ENCODE data around the gene ZMAT5. TPM values are rescaled to one million over a fixed set of nuclear protein-coding genes. Genes with fewer than 3 reads are reported as not detected.

Gene ZMAT5
- polyA plus RNA-seq, 1 donor (not counting 4 experiments of a cell fraction or from before 2014, with no cell fraction given): 11.1 TPM

GRCh38 chr22:29719899-29720645, 46.7 kb downstream of the ZMAT5 start, which contains the start of gene CABP7:
CABP7 (plus strand) TSS chr22:29720003; CDS start chr22:29720425, 422 bp downstream.
- no peaks in the 10 kb centered on the region for H3K9me3 ChIP-seq (ENCODE audit: control insufficient read depth, low read depth, low read length)
- no peak for FAIRE-seq
- H3K36me3 ChIP-seq (ENCODE audit: control insufficient read depth in 2 of 2, extremely low read depth in 1 of 2, insufficient read depth in 2 of 2, low read length in 2 of 2): no peaks in the 10 kb centered on the region
- peak; percentile 63 for TF ChIP-seq EZH2 (IDR thresholded peaks at IDR 0.05; ENCODE audit: low read length)
- no peak for TF ChIP-seq CTCF (optimal IDR thresholded peaks at IDR 0.05 in 1 of 3, IDR thresholded peaks at IDR 0.05 in 1 of 3, conservative IDR thresholded peaks at IDR 0.05 in 1 of 3; ENCODE audit: extremely low read depth in 1 of 3, insufficient read depth in 2 of 3, low read length in 3 of 3)
- peaks cover 50% of the 10 kb centered on the region for H3K27me3 ChIP-seq (ENCODE audit: control insufficient read depth, extremely low read depth, insufficient read depth, low read length)
- H3K9me1 ChIP-seq (ENCODE audit: control insufficient read depth, extremely low read depth, insufficient read depth, low read length): no peaks in the 10 kb centered on the region
- H3K4me2 ChIP-seq (ENCODE audit: control insufficient read depth, extremely low read depth, insufficient read depth, low read depth, low read length): no peak within 1 kb of the TSS
- H3K9ac ChIP-seq (ENCODE audit: control insufficient read depth, extremely low read depth, insufficient read depth, low read length): no peak within 1 kb of the TSS
- H3K79me2 ChIP-seq (ENCODE audit: control insufficient read depth, insufficient read depth, low read length): no peaks in the 10 kb centered on the region
- H2AFZ ChIP-seq (ENCODE audit: control insufficient read depth, low read length): no peak within 1 kb of the TSS
- H3K4me1 ChIP-seq (ENCODE audit: control insufficient read depth, extremely low read depth, insufficient read depth, low read length): peaks cover 11% of the 10 kb centered on the region
- dilution Hi-C loops (cut with MboI; ENCODE audit: extremely low pct_ligation_motif_present, low sequenced_read_pairs): no loop called here
- no peak within 1 kb of the TSS for H3K4me3 ChIP-seq (ENCODE audit: control insufficient read depth in 2 of 3, extremely low read depth in 1 of 3, insufficient read depth in 2 of 3, low read depth in 1 of 3, low read length in 3 of 3)
- peaks cover 3% of the 10 kb centered on the region for H4K20me1 ChIP-seq (ENCODE audit: control insufficient read depth, extremely low read depth, insufficient read depth, low read length)
- DNase-seq (ENCODE audit: low read depth, low spot score): no peak
- no peak within 1 kb of the TSS for H3K27ac ChIP-seq (ENCODE audit: control insufficient read depth, insufficient read depth, low read length)

GRCh38 chr22:29718949-29719898, 47.6 kb downstream of the ZMAT5 start:
- Histone ChIP-seq H2AFZ (ENCODE audit: control insufficient read depth, low read length) (no peak overlapping the region), H3K4me2 (ENCODE audit: control insufficient read depth, extremely low read depth, insufficient read depth, low read depth, low read length) (no peak overlapping the region), H3K9me1 (ENCODE audit: control insufficient read depth, extremely low read depth, insufficient read depth, low read length) (no peaks in the 10 kb centered on the region), H3K27me3 (ENCODE audit: control insufficient read depth, extremely low read depth, insufficient read depth, low read length) (peaks cover 52% of the 10 kb centered on the region), H3K79me2 (ENCODE audit: control insufficient read depth, insufficient read depth, low read length) (no peaks in the 10 kb centered on the region), H3K9ac (ENCODE audit: control insufficient read depth, extremely low read depth, insufficient read depth, low read length) (no peak overlapping the region), H3K9me3 (ENCODE audit: control insufficient read depth, low read depth, low read length) (no peaks in the 10 kb centered on the region), H4K20me1 (ENCODE audit: control insufficient read depth, extremely low read depth, insufficient read depth, low read length) (peaks cover 5% of the 10 kb centered on the region), H3K36me3 (ENCODE audit: control insufficient read depth in 2 of 2, extremely low read depth in 1 of 2, insufficient read depth in 2 of 2, low read length in 2 of 2) (no peaks in the 10 kb centered on the region), H3K27ac (ENCODE audit: control insufficient read depth, insufficient read depth, low read length) (no peak overlapping the region), H3K4me3 (ENCODE audit: control insufficient read depth in 2 of 3, extremely low read depth in 1 of 3, insufficient read depth in 2 of 3, low read depth in 1 of 3, low read length in 3 of 3) (no peak overlapping the region), H3K4me1 (ENCODE audit: control insufficient read depth, extremely low read depth, insufficient read depth, low read length) (peaks cover 11% of the 10 kb centered on the region)
- dilution Hi-C loops (cut with MboI; ENCODE audit: extremely low pct_ligation_motif_present, low sequenced_read_pairs): no loop called here
- FAIRE-seq (no peak), DNase-seq (ENCODE audit: low read depth, low spot score) (no peak)
- no peak for TF ChIP-seq CTCF (optimal IDR thresholded peaks at IDR 0.05 in 1 of 3, IDR thresholded peaks at IDR 0.05 in 1 of 3, conservative IDR thresholded peaks at IDR 0.05 in 1 of 3; ENCODE audit: extremely low read depth in 1 of 3, insufficient read depth in 2 of 3, low read length in 3 of 3)
- peak; percentile 92 for TF ChIP-seq EZH2 (IDR thresholded peaks at IDR 0.05; ENCODE audit: low read length)
